Testis (tissue), 2 donors: Measurements from ENCODE around the gene ZNRF3.

Source experiments
- POLR2A ChIP-seq: fragments of 450-650 bp; IDR thresholded peaks from one replicate; pipeline ENCODE4 v1.6.1; 2017; ENCODE audit warnings: antibody characterized with exemption, mild to moderate bottlenecking, moderate library complexity
- TF ChIP-seq, protein P1 (sequence below), 3 experiments: fragments of 450-650 bp in 2 of 3; fragments of 200-600 bp in 1 of 3; sonication (generic) in 1 of 3; IDR thresholded peaks; one replicate each; pipeline ENCODE4 v1.5.1; 2016 to 2019; ENCODE audit warnings: antibody characterized with exemption in 3 of 3, mild to moderate bottlenecking in 2 of 3, moderate library complexity in 1 of 3

GRCh38 chr22:28936200-28936599 is 52.8 kb downstream of the ZNRF3 start:
- TF ChIP-seq, protein P1, sequence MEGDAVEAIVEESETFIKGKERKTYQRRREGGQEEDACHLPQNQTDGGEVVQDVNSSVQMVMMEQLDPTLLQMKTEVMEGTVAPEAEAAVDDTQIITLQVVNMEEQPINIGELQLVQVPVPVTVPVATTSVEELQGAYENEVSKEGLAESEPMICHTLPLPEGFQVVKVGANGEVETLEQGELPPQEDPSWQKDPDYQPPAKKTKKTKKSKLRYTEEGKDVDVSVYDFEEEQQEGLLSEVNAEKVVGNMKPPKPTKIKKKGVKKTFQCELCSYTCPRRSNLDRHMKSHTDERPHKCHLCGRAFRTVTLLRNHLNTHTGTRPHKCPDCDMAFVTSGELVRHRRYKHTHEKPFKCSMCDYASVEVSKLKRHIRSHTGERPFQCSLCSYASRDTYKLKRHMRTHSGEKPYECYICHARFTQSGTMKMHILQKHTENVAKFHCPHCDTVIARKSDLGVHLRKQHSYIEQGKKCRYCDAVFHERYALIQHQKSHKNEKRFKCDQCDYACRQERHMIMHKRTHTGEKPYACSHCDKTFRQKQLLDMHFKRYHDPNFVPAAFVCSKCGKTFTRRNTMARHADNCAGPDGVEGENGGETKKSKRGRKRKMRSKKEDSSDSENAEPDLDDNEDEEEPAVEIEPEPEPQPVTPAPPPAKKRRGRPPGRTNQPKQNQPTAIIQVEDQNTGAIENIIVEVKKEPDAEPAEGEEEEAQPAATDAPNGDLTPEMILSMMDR (IDR thresholded peaks at IDR 0.05): no peak
- no peak for TF ChIP-seq POLR2A
